Eye (tissue), 1 donor: Measurements from ENCODE around the gene BMS1.
"Not testable (repeated sequence)": the region's sequence is repeated elsewhere in the genome, so short reads cannot be mapped to it uniquely, and the experiment has no call there.

Source experiments
- DNase-seq: peaks from one replicate; pipeline ENCODE4 v3.0.0-alpha.2; 2015

BMS1 gene

GRCh38 chr10:42782446-42783180, at the start of gene BMS1:
TSS of gene BMS1 (plus strand) at chr10:42782795. CDS start at chr10:42784395, 1,600 bp downstream.
- peak; percentile 98 for DNase-seq

GRCh38 chr10:42734536-42734935, 48.1 kb upstream of the BMS1 start:
- DNase-seq = no peak

GRCh38 chr10:42738679-42739078, 43.9 kb upstream of the BMS1 start:
- DNase-seq = no peak

GRCh38 chr10:42741536-42741935, 41.1 kb upstream of the BMS1 start:
- DNase-seq = not testable (repeated sequence)

GRCh38 chr10:42743697-42744096, 38.9 kb upstream of the BMS1 start:
- no peak for DNase-seq

- no peak for DNase-seq
These were observed 38.4 kb upstream of the BMS1 start for GRCh38 chr10:42744134-42744701.

- DNase-seq = peak; percentile 86
These were observed 29.5 kb upstream of the BMS1 start for GRCh38 chr10:42753126-42753506.

GRCh38 chr10:42753507-42754154, 29.0 kb upstream of the BMS1 start:
- peak; percentile 46 for DNase-seq

- peak; percentile 58 for DNase-seq
These were observed 28.2 kb upstream of the BMS1 start for GRCh38 chr10:42754155-42755027.

- DNase-seq = peak; percentile 4
These were observed 27.6 kb upstream of the BMS1 start for GRCh38 chr10:42755028-42755451.

- no peak for DNase-seq
These were observed 27.0 kb upstream of the BMS1 start for GRCh38 chr10:42755556-42756093.

GRCh38 chr10:42767906-42768305, 14.7 kb upstream of the BMS1 start:
- DNase-seq = no peak

- no peak for DNase-seq
These were observed 13.9 kb upstream of the BMS1 start for GRCh38 chr10:42768581-42769152.

GRCh38 chr10:42769173-42769572, 13.4 kb upstream of the BMS1 start:
- DNase-seq = no peak

- DNase-seq = no peak
These were observed 12.9 kb upstream of the BMS1 start for GRCh38 chr10:42769673-42770072.

GRCh38 chr10:42776681-42777080, 5.9 kb upstream of the BMS1 start:
- DNase-seq = no peak

GRCh38 chr10:42780456-42780855, 2.1 kb upstream of the BMS1 start:
- no peak for DNase-seq

GRCh38 chr10:42781893-42782445, 626 bp upstream of the BMS1 start:
- DNase-seq = no peak

- DNase-seq = no peak
These were observed 570 bp downstream of the BMS1 start for GRCh38 chr10:42783181-42783549.

- DNase-seq = no peak
These were observed 3.2 kb downstream of the BMS1 start for GRCh38 chr10:42785759-42786158.

GRCh38 chr10:42790835-42791234, 8.2 kb downstream of the BMS1 start:
- no peak for DNase-seq

- no peak for DNase-seq
These were observed 13.1 kb downstream of the BMS1 start for GRCh38 chr10:42795701-42796100.
